NCI-H187 treated with DMSO at 0.1 percent for 48 hours (cell line): Measurements from ENCODE around the gene PDE6A.
"Not testable (repeated sequence)": the region's sequence is repeated elsewhere in the genome, so short reads cannot be mapped to it uniquely, and the experiment has no call there.

ENCODE experiments used
- DNase-seq: peaks from one replicate; lab custom pipeline; 2025; lab: John Stamatoyannopoulos, UW

Gene PDE6A

GRCh38 chr5:149860801-149861322 lies 83.7 kb downstream of the PDE6A start:
- no peak for DNase-seq

- DNase-seq = no peak
These were observed 84.8 kb downstream of the PDE6A start for GRCh38 chr5:149859746-149860145.

GRCh38 chr5:149858481-149858880 lies 86.1 kb downstream of the PDE6A start:
- DNase-seq = not testable (repeated sequence)

GRCh38 chr5:149857499-149857898 lies 87.1 kb downstream of the PDE6A start:
- DNase-seq = no peak

GRCh38 chr5:149855366-149855765 lies 89.2 kb downstream of the PDE6A start:
- no peak for DNase-seq

- no peak for DNase-seq
These were observed 89.7 kb downstream of the PDE6A start for GRCh38 chr5:149854866-149855265.

GRCh38 chr5:149853701-149854100 lies 90.9 kb downstream of the PDE6A start:
- DNase-seq = no peak

GRCh38 chr5:149853331-149853648 lies 91.3 kb downstream of the PDE6A start:
- no peak for DNase-seq

- no peak for DNase-seq
These were observed 91.8 kb downstream of the PDE6A start for GRCh38 chr5:149852641-149853330.

- DNase-seq = no peak
These were observed 93.4 kb downstream of the PDE6A start for GRCh38 chr5:149851211-149851610.

GRCh38 chr5:149849966-149850910 lies 94.4 kb downstream of the PDE6A start:
- no peak for DNase-seq

GRCh38 chr5:149849280-149849965 lies 95.2 kb downstream of the PDE6A start:
- DNase-seq = no peak

GRCh38 chr5:149847611-149848010 lies 97.0 kb downstream of the PDE6A start:
- DNase-seq = no peak

GRCh38 chr5:149846021-149846420 lies 98.6 kb downstream of the PDE6A start:
- no peak for DNase-seq

GRCh38 chr5:149845601-149846000 lies 99.0 kb downstream of the PDE6A start:
- DNase-seq = no peak

- no peak for DNase-seq
These were observed 102.5 kb downstream of the PDE6A start for GRCh38 chr5:149841851-149842793.

- no peak for DNase-seq
These were observed 104.3 kb downstream of the PDE6A start for GRCh38 chr5:149840226-149840825.

- no peak for DNase-seq
These were observed 104.8 kb downstream of the PDE6A start for GRCh38 chr5:149839761-149840160.

- no peak for DNase-seq
These were observed 105.5 kb downstream of the PDE6A start for GRCh38 chr5:149838881-149839739.

- DNase-seq = no peak
These were observed 106.8 kb downstream of the PDE6A start for GRCh38 chr5:149837680-149838269.
